Measurements from ENCODE around the gene APLF.

Gene APLF

DNA sequence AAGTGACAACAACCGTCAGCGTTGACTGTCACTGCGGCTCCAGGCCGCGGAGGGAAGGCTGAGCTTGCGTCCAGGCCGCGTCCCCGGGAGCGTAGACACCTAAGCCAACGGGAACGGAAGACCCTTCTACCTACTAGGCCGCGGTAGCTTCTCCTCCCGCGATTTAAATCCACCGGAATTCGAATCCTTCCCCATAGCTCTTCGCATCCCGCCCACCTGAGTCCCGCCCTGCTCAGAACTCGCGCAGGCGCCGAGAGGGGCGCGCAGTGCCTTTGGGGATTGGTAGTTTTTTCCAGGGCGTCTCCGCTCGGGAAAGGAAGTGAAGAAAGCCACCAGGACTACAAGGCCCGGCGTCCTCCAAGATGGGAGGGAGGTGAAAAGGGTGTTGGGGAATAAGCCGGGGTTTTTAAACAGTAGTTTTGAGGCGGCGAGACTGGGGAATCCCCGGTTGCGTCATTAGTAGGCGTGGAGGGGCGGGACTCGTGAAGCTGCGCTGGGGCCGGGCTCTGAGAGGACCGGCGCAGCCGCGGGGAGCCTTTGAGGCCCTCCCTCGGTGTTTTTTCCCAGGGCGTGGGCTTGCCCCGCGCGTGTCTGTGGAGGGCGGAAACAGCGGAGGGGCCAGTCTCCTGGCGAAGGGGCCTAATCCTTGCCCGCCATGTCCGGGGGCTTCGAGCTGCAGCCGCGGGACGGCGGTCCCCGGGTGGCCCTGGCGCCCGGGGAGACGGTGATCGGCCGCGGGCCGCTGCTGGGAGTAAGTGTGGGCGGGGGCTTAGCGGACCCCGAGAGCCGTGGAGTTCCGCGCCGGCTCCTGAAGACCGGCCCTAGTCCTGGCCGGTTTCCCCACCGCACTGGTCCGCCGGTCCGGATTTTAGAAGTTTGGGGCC, at the start of gene APLF, which contains the start of gene FBXO48:
APLF (plus strand) TSS at position 509 of the 884 bp plus-strand sequence; CDS start at position 656, 147 bp downstream.
FBXO48 (minus strand) TSS at position 218 of the 884 bp plus-strand sequence. CDS start 2,149 bp downstream, outside the sequence.
- peak; percentile 100 for DNase-seq (ENCODE audit: low spot score)

DNA sequence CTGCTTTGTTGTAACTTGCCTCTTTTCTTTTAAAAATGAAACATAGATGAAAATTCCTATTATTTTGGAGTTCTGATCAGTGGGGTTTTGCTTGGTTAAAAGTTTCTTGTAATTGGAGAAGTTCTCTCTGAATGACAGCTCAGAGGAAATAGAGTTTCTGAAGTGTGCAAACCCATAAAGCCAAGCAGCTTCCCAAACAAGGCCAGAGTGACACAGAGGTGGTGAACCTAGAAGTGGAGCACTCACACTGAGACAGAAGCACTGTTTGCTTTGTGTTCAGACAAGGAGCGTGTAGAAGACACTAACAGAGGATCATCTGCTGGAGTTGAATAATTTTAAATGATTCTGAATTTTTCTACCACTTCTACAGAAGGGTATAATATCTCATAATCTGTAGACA, 49.5 kb upstream of the APLF start:
- DNase-seq (ENCODE audit: low spot score): no peak

- no peak for DNase-seq (ENCODE audit: low spot score)
Observed at GRCh38 chr2:68418419-68418818, 49.0 kb upstream of the APLF start.

- DNase-seq (ENCODE audit: low spot score): no peak
Observed at GRCh38 chr2:68418855-68419254, 48.5 kb upstream of the APLF start.

DNA sequence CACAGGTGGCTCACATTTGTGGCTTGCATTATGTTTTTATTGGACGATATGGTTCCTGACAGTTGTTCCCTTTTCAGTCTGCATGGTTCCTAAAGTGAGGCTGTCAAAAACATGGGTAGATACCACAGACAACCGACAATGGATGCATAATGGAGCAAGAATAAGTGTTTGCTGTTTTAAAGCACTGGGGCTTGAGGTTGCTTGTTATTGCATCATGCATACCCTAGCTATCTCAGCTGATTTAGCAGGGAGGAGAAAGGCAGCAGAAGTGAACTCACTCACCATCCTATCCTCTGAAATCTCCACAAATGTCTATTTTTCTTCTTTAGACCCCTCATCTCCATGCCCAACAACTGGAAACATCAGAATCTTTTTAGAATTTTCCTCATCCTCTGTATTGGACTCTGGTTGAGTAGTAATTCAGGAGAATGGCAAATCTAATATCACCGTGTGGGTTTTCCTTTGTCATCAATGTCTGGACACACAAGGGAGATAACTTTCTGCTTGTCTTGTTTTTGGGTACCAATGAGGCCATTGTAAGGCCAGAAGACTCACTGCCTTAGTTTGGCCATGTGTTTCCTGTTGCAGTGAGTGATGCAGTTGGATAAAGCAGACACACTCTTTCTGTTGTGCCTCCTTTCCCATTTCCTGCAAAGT, 47.0 kb upstream of the APLF start:
- DNase-seq (ENCODE audit: low spot score): no peak

DNA sequence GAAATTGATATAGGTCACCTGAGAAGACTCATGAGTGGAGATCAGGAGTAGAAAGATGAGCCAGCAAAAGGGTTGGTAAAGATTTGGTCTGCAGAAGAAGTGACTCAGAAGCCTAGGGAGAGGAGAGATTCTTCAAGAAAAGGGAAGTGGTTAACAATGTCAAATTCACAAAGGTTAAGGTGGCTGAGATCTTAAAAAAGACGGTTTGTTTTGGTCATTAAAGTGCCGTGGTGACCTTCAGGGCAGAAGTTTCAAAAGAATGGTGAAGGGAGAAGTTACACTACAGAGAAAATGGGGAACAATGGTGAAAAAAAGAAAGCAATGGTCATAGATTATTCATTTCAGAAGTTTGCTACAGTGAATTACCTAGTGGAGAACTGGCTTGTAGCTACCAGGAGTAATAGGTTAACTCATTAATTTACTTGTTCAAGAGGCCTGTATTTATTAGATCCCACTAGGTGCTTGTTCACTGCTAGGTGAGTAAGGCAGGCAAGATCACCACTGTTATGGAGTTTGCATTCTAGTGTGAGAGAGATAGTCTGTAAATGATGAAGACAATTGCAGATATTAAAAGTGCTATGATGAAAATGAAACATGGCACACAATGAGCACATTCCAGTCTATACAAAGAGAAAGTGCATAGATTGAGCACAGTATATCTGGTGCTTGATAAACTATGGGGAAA, 43.3 kb upstream of the APLF start:
- no peak for DNase-seq (ENCODE audit: low spot score)

DNA sequence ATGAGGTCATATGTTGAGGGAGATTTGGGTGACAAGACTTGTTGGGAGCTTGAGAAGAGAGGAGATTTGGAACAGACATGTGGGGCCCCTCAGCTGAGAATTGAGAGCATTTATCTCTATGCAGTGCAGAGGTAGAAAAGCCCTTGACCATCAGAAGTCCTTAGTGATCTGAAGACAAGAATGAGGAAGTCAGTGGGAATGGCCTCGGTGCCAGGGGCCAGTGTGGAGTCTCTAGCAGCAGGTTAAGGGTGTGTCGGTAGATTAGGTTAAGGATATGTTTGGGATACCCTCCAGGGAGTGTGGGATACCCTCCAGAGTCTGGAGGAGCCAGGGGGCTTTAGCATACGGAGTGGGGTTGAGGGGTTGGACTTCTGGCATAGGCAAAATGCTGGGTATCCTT, 41.9 kb upstream of the APLF start:
- no peak for DNase-seq (ENCODE audit: low spot score)

GRCh38 chr2:68426446-68426845, 40.9 kb upstream of the APLF start:
- DNase-seq (ENCODE audit: low spot score): no peak

GRCh38 chr2:68426848-68427579, 40.4 kb upstream of the APLF start:
- DNase-seq (ENCODE audit: low spot score): no peak

GRCh38 chr2:68428126-68428525, 39.3 kb upstream of the APLF start:
- no peak for DNase-seq (ENCODE audit: low spot score)

DNA sequence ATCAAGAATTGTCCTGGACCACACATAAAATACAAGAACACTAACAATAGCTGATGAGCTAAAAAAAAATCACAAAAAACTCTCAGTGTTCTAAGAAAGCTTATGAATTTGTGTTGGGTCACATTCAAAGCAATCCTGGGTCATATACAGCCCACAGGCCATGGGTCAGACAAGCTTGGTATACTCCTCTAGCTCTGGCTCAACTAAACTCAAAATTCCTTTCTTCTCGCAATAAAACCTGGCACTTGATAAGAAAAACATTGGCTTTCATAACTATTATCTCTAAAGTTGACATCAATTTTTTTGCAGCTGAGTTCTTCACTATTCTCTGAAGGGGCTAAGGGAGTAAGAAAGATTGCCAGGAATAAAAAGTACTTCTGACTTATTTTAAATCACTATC, 38.6 kb upstream of the APLF start:
- DNase-seq (ENCODE audit: low spot score): no peak

GRCh38 chr2:68429311-68429826, 38.0 kb upstream of the APLF start:
- no peak for DNase-seq (ENCODE audit: low spot score)

DNA sequence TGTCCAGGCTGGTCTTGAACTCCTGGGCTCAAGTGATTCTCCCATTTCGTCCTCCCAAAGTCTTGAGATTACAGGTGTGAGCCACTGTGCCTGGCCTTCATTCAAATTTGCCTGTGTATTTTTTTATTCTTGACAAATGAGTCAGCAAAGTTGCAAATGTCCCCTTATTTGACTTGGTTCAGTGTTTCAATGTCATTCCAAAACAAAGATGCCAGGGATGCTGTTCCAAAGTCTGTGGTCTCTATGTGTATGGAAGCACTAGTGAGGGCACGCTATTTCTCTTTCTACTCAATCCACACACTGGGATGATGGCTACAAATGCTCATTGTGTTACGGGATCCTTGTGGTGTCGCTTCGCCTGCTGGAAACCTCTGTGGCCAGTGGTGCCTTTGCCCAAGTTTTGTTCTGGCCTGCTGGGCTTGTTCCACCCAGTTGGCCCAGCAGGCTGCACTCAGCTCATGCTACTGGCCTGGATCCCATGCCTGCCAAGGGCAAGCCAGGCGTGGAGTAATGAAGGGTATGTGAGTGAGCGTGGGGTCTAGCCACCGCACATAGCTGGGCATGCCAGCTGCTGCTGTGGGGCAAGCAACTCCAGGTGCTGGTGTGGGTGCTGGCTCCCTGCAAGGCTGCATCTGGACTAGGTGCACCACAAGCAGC, 35.9 kb upstream of the APLF start:
- no peak for DNase-seq (ENCODE audit: low spot score)

GRCh38 chr2:68432696-68433658, 34.4 kb upstream of the APLF start:
- DNase-seq (ENCODE audit: low spot score): no peak

GRCh38 chr2:68434981-68435380, 32.4 kb upstream of the APLF start:
- no peak for DNase-seq (ENCODE audit: low spot score)

- no peak for DNase-seq (ENCODE audit: low spot score)
Observed at GRCh38 chr2:68435615-68436014, 31.8 kb upstream of the APLF start.

DNA sequence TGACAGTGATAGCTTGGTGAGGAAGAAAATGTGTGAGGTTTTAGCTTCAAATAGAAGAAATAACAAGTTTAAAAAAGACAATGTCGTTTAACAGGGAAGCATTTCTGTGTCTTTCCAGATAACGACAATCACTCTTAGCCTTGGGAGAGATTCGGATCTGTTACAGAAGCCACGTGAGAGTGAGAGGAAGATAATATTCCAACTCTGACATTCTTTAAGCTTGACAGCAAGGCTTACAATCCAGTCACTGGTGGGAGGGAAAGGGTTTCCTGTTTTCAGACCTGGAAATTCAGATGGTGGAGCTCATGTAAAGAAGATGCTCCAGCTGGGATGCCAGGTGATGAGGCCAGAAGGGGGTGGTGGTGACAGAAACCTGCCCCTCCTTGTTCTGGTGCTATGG, 31.1 kb upstream of the APLF start:
- DNase-seq (ENCODE audit: low spot score): no peak

- DNase-seq (ENCODE audit: low spot score): no peak
Observed at GRCh38 chr2:68438455-68439303, 28.7 kb upstream of the APLF start.
